ENCODE data around the gene SLC3A2. TPM values are rescaled to one million over a fixed set of nuclear protein-coding genes. Genes with fewer than 3 reads are reported as not detected.
A peak's percentile ranks its signal among the peaks of the same experiment; 100 is the strongest.
"Not testable (repeated sequence)": the region's sequence is repeated elsewhere in the genome, so short reads cannot be mapped to it uniquely, and the experiment has no call there.

The SLC3A2 gene
- total RNA-seq, 1 experiment from 2014 or later = 619 TPM

GRCh38 chr11:62858201-62858600 is 22.5 kb upstream of the SLC3A2 start:
- CTCF ChIA-PET = interaction anchor here (0.7 to 1.3 kb wide), 2 partner anchors 71 to 1496 kb away, joined by 5 to 18 read pairs; partner anchors contain the start of genes CYB561A3 and TMEM179B
- peak overlapping the region; percentile 85 for H3K27ac ChIP-seq

GRCh38 chr11:62859281-62859703 is 21.4 kb upstream of the SLC3A2 start:
- H3K4me3 ChIP-seq; H3K27ac ChIP-seq; H3K4me2 ChIP-seq; BruUV-seq (replicated peaks); H2AFZ ChIP-seq; DNase-seq; H3K9me3 ChIP-seq (ENCODE audit: insufficient read depth, low read depth); H3K9me2 ChIP-seq (ENCODE audit: insufficient read depth); CTCF ChIA-PET; H3K4me1 ChIP-seq (replicated peaks; ENCODE audit: insufficient read depth); H3K27me3 ChIP-seq (ENCODE audit: insufficient read depth, low read depth); POLR2A ChIA-PET (ENCODE audit: unreplicated experiment): not testable (repeated sequence)
- peaks cover 24% of the 10 kb centered on the region for H4K20me1 ChIP-seq (ENCODE audit: insufficient read depth)
- intact Hi-C loops (cut with micrococcal nuclease; ENCODE audit: unreplicated experiment) = loop anchor here (5.0 kb wide), 1 partner anchor 892 kb away; the partner anchor contains the start of gene FTH1
- H3K36me3 ChIP-seq (ENCODE audit: low read depth) = peaks cover 23% of the 10 kb centered on the region
- H3F3A ChIP-seq (ENCODE audit: insufficient read depth, low read depth) = peaks cover 61% of the 10 kb centered on the region
- peaks cover 96% of the 10 kb centered on the region for H3K79me2 ChIP-seq (ENCODE audit: low read depth)

More at GRCh38 chr11:62858201-62858600, 22.5 kb upstream of the SLC3A2 start:
- Histone ChIP-seq H2AFZ (no peak overlapping the region), H3K36me3 (ENCODE audit: low read depth) (peaks cover 25% of the 10 kb centered on the region), H3K9me2 (ENCODE audit: insufficient read depth) (no peaks in the 10 kb centered on the region), H3F3A (ENCODE audit: insufficient read depth, low read depth) (peaks cover 62% of the 10 kb centered on the region), H3K4me3 (peak overlapping the region; percentile 97), H4K20me1 (ENCODE audit: insufficient read depth) (peaks cover 26% of the 10 kb centered on the region), H3K27me3 (ENCODE audit: insufficient read depth, low read depth) (no peaks in the 10 kb centered on the region), H3K79me2 (ENCODE audit: low read depth) (peaks cover 96% of the 10 kb centered on the region), H3K9me3 (ENCODE audit: insufficient read depth, low read depth) (no peaks in the 10 kb centered on the region), H3K4me1 (replicated peaks; ENCODE audit: insufficient read depth) (peaks cover 18% of the 10 kb centered on the region), H3K4me2 (peak overlapping the region; percentile 90)
- POLR2A ChIA-PET (ENCODE audit: unreplicated experiment) = interaction anchor here (0.6 to 2.7 kb wide), 5 partner anchors 17 to 193 kb away, joined by 4 to 39 read pairs (median 19); partner anchors contain the start of genes C11orf98, CSKMT and ZBTB3
- DNase-seq = no peak
- TF ChIP-seq CTCF (conservative IDR thresholded peaks at IDR 0.05) (no peak), EZH2 (IDR thresholded peaks at IDR 0.05; ENCODE audit: low read depth) (no peak)
- intact Hi-C loops (cut with micrococcal nuclease; ENCODE audit: unreplicated experiment) = loop anchor here (5.0 kb wide), 1 partner anchor 891 kb away; the partner anchor contains the start of gene FTH1
- BruUV-seq (replicated peaks) = no TSS peak

- no TSS peak for BruUV-seq (replicated peaks)
- H3K9me3 ChIP-seq (ENCODE audit: insufficient read depth, low read depth) = no peaks in the 10 kb centered on the region
- peaks cover 25% of the 10 kb centered on the region for H4K20me1 ChIP-seq (ENCODE audit: insufficient read depth)
- TF ChIP-seq EZH2 (IDR thresholded peaks at IDR 0.05; ENCODE audit: low read depth) (no peak), CTCF (conservative IDR thresholded peaks at IDR 0.05) (no peak)
- peaks cover 98% of the 10 kb centered on the region for H3K79me2 ChIP-seq (ENCODE audit: low read depth)
- intact Hi-C loops (cut with micrococcal nuclease; ENCODE audit: unreplicated experiment) = loop anchor here (5.0 kb wide), 1 partner anchor 319 kb away; no protein-coding TSS in a partner anchor
- H3F3A ChIP-seq (ENCODE audit: insufficient read depth, low read depth) = peaks cover 48% of the 10 kb centered on the region
- H2AFZ ChIP-seq = no peak overlapping the region
- ChIA-PET CTCF (interaction anchor here (0.6 kb wide), 3 partner anchors 11 to 76 kb away, joined by 4 to 5 read pairs (median 4); no protein-coding TSS in a partner anchor), POLR2A (ENCODE audit: unreplicated experiment) (interaction anchor here (0.6 to 0.7 kb wide), 2 partner anchors 208 to 269 kb away, joined by 6 to 9 read pairs; partner anchors contain the start of gene INTS5)
- 0 out of 2 replicates have a peak, but pooled peaks cover 10% of the 10 kb centered on the region for H3K36me3 ChIP-seq (ENCODE audit: low read depth)
- H3K27me3 ChIP-seq (ENCODE audit: insufficient read depth, low read depth) = no peaks in the 10 kb centered on the region
- no peak for DNase-seq
- no peak overlapping the region for H3K4me2 ChIP-seq
- no peak overlapping the region for H3K27ac ChIP-seq
- no peak overlapping the region for H3K4me3 ChIP-seq
- H3K9me2 ChIP-seq (ENCODE audit: insufficient read depth) = no peaks in the 10 kb centered on the region
- H3K4me1 ChIP-seq (replicated peaks; ENCODE audit: insufficient read depth) = peaks cover 9% of the 10 kb centered on the region
Measured at GRCh38 chr11:62860835-62861563, 19.7 kb upstream of the SLC3A2 start.

GRCh38 chr11:62861564-62862192 is 19.0 kb upstream of the SLC3A2 start:
- H3K9me2 ChIP-seq (ENCODE audit: insufficient read depth); H3K27me3 ChIP-seq (ENCODE audit: insufficient read depth, low read depth); H3K27ac ChIP-seq; H3K9me3 ChIP-seq (ENCODE audit: insufficient read depth, low read depth); H3K4me2 ChIP-seq; DNase-seq; H2AFZ ChIP-seq; BruUV-seq (replicated peaks); H3K4me3 ChIP-seq; H3K4me1 ChIP-seq (replicated peaks; ENCODE audit: insufficient read depth): not testable (repeated sequence)
- Histone ChIP-seq H3F3A (ENCODE audit: insufficient read depth, low read depth) (peaks cover 46% of the 10 kb centered on the region), H3K79me2 (ENCODE audit: low read depth) (peaks cover 98% of the 10 kb centered on the region), H3K36me3 (ENCODE audit: low read depth) (0 out of 2 replicates have a peak, but pooled peaks cover 10% of the 10 kb centered on the region), H4K20me1 (ENCODE audit: insufficient read depth) (peaks cover 28% of the 10 kb centered on the region)
- CTCF ChIA-PET = interaction anchor here (0.6 to 0.7 kb wide), 4 partner anchors 12 to 264 kb away, joined by 4 to 10 read pairs (median 6); no protein-coding TSS in a partner anchor
- POLR2A ChIA-PET (ENCODE audit: unreplicated experiment) = interaction anchor here (0.6 to 0.7 kb wide), 3 partner anchors 208 to 467 kb away, joined by 6 to 9 read pairs (median 8); partner anchors contain the start of gene INTS5
- intact Hi-C loops (cut with micrococcal nuclease; ENCODE audit: unreplicated experiment) = loop anchor here (1.0 to 5.0 kb wide), 5 partner anchors 75 to 691 kb away; no protein-coding TSS in a partner anchor
